ENCODE measurements around the gene C3orf70.

The C3orf70 gene

GRCh38 chr3:185131602-185132256, 21.1 kb downstream of the C3orf70 start:
- ChIA-PET POLR2A (no interaction called here), CTCF (interaction anchor here (1.1 kb wide), 1 partner anchor 14 kb away, joined by 3 read pairs; no protein-coding TSS in a partner anchor)
- WGBS (ENCODE audit: insufficient coverage), result 100% methylated on average over 1 of the region's 2 CpGs
- Histone ChIP-seq H3K27me3 (replicated peaks in 2 of 5; ENCODE audit: control insufficient read depth in 4 of 5, insufficient read depth in 5 of 5, low read length in 4 of 5) (no peaks in the 10 kb centered on the region), H3K4me1 (ENCODE audit: control extremely low read depth in 1 of 4, control insufficient read depth in 4 of 4, insufficient read depth in 4 of 4, low read length in 3 of 4) (no peaks in the 10 kb centered on the region), H3K4me3 (ENCODE audit: control insufficient read depth in 1 of 7, extremely low read depth in 1 of 7, insufficient read depth in 4 of 7, low read depth in 2 of 7, low read length in 6 of 7) (no peak overlapping the region), H3K36me3 (ENCODE audit: control insufficient read depth in 4 of 4, insufficient read depth in 4 of 4, low read length in 3 of 4) (no peaks in the 10 kb centered on the region), H3K9me3 (ENCODE audit: control extremely low read depth in 1 of 5, control insufficient read depth in 4 of 5, insufficient read depth in 2 of 5, low read depth in 1 of 5, low read length in 4 of 5) (no peaks in the 10 kb centered on the region), H3K27ac (ENCODE audit: insufficient read depth in 1 of 2, low read depth in 1 of 2, low read length in 2 of 2, poor library complexity in 1 of 2, severe bottlenecking in 2 of 2) (no peak overlapping the region)
- DNase-seq, result no peak

DNA sequence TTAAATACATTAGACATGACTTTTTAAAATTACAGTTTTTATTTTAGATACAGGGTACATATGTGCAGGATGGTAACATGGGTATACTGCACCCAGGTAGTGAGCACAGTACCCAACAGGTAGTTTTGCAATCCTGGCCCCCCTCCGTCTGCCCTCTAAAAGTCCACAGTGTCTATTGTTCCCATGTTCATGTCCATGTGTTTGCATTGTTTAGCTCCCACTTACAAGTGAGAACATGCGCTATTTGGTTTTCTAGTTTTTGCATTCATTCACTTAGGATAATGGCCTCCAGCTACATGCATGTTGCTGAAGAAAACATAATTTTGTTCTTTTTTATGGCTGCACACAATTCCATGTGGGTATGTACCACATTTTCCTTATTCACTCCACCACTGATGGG, 23.8 kb downstream of the C3orf70 start:
- Histone ChIP-seq H3K27ac (ENCODE audit: insufficient read depth in 1 of 2, low read depth in 1 of 2, low read length in 2 of 2, poor library complexity in 1 of 2, severe bottlenecking in 2 of 2) (no peak overlapping the region), H3K27me3 (replicated peaks in 2 of 5; ENCODE audit: control insufficient read depth in 4 of 5, insufficient read depth in 5 of 5, low read length in 4 of 5) (no peaks in the 10 kb centered on the region), H3K9me3 (ENCODE audit: control extremely low read depth in 1 of 5, control insufficient read depth in 4 of 5, insufficient read depth in 2 of 5, low read depth in 1 of 5, low read length in 4 of 5) (no peaks in the 10 kb centered on the region), H3K4me3 (ENCODE audit: control insufficient read depth in 1 of 7, extremely low read depth in 1 of 7, insufficient read depth in 4 of 7, low read depth in 2 of 7, low read length in 6 of 7) (no peak overlapping the region), H3K36me3 (ENCODE audit: control insufficient read depth in 4 of 4, insufficient read depth in 4 of 4, low read length in 3 of 4) (no peaks in the 10 kb centered on the region), H3K4me1 (ENCODE audit: control extremely low read depth in 1 of 4, control insufficient read depth in 4 of 4, insufficient read depth in 4 of 4, low read length in 3 of 4) (no peaks in the 10 kb centered on the region)
- 100% methylated on average over 2 of the region's 2 CpGs for WGBS (ENCODE audit: insufficient coverage)
- ChIA-PET CTCF (no interaction called here), POLR2A (no interaction called here)
- no peak for DNase-seq

GRCh38 chr3:185126201-185126600, 26.7 kb downstream of the C3orf70 start:
- DNase-seq, result no peak
- H3K27me3 ChIP-seq (replicated peaks in 2 of 5; ENCODE audit: control insufficient read depth in 4 of 5, insufficient read depth in 5 of 5, low read length in 4 of 5), result no peaks in the 10 kb centered on the region
- no CpG with 5 or more reads among the region's 3 CpGs for WGBS (ENCODE audit: insufficient coverage)
- no peaks in the 10 kb centered on the region for H3K9me3 ChIP-seq (ENCODE audit: control extremely low read depth in 1 of 5, control insufficient read depth in 4 of 5, insufficient read depth in 2 of 5, low read depth in 1 of 5, low read length in 4 of 5)
- ChIA-PET POLR2A (no interaction called here), CTCF (no interaction called here)
- H3K4me1 ChIP-seq (ENCODE audit: control extremely low read depth in 1 of 4, control insufficient read depth in 4 of 4, insufficient read depth in 4 of 4, low read length in 3 of 4), result no peaks in the 10 kb centered on the region
- H3K36me3 ChIP-seq (ENCODE audit: control insufficient read depth in 4 of 4, insufficient read depth in 4 of 4, low read length in 3 of 4), result no peaks in the 10 kb centered on the region
- H3K27ac ChIP-seq (ENCODE audit: insufficient read depth in 1 of 2, low read depth in 1 of 2, low read length in 2 of 2, poor library complexity in 1 of 2, severe bottlenecking in 2 of 2), result no peak overlapping the region
- H3K4me3 ChIP-seq (ENCODE audit: control insufficient read depth in 1 of 7, extremely low read depth in 1 of 7, insufficient read depth in 4 of 7, low read depth in 2 of 7, low read length in 6 of 7), result no peak overlapping the region

- H3K27ac ChIP-seq (ENCODE audit: insufficient read depth in 1 of 2, low read depth in 1 of 2, low read length in 2 of 2, poor library complexity in 1 of 2, severe bottlenecking in 2 of 2), result no peak overlapping the region
- CTCF ChIA-PET, result no interaction called here
- no peak for DNase-seq
- no peaks in the 10 kb centered on the region for H3K4me1 ChIP-seq (ENCODE audit: control extremely low read depth in 1 of 4, control insufficient read depth in 4 of 4, insufficient read depth in 4 of 4, low read length in 3 of 4)
- no peak overlapping the region for H3K4me3 ChIP-seq (ENCODE audit: control insufficient read depth in 1 of 7, extremely low read depth in 1 of 7, insufficient read depth in 4 of 7, low read depth in 2 of 7, low read length in 6 of 7)
- H3K36me3 ChIP-seq (ENCODE audit: control insufficient read depth in 4 of 4, insufficient read depth in 4 of 4, low read length in 3 of 4), result no peaks in the 10 kb centered on the region
- H3K9me3 ChIP-seq (ENCODE audit: control extremely low read depth in 1 of 5, control insufficient read depth in 4 of 5, insufficient read depth in 2 of 5, low read depth in 1 of 5, low read length in 4 of 5), result no peaks in the 10 kb centered on the region
- H3K27me3 ChIP-seq (replicated peaks in 2 of 5; ENCODE audit: control insufficient read depth in 4 of 5, insufficient read depth in 5 of 5, low read length in 4 of 5), result peaks cover 0 to 3% (median 0%) of the 10 kb centered on the region in 5 experiments
- WGBS (ENCODE audit: insufficient coverage), result no CpG with 5 or more reads among the region's 3 CpGs
- POLR2A ChIA-PET, result no interaction called here
Measured at GRCh38 chr3:185120126-185120525, 32.7 kb downstream of the C3orf70 start.

- H3K4me1 ChIP-seq (ENCODE audit: control extremely low read depth in 1 of 4, control insufficient read depth in 4 of 4, insufficient read depth in 4 of 4, low read length in 3 of 4), result no peaks in the 10 kb centered on the region
- no peak overlapping the region for H3K4me3 ChIP-seq (ENCODE audit: control insufficient read depth in 1 of 7, extremely low read depth in 1 of 7, insufficient read depth in 4 of 7, low read depth in 2 of 7, low read length in 6 of 7)
- ChIA-PET CTCF (no interaction called here), POLR2A (no interaction called here)
- H3K27me3 ChIP-seq (replicated peaks in 2 of 5; ENCODE audit: control insufficient read depth in 4 of 5, insufficient read depth in 5 of 5, low read length in 4 of 5), result peaks cover 0 to 3% (median 0%) of the 10 kb centered on the region in 5 experiments
- no peaks in the 10 kb centered on the region for H3K36me3 ChIP-seq (ENCODE audit: control insufficient read depth in 4 of 4, insufficient read depth in 4 of 4, low read length in 3 of 4)
- no peaks in the 10 kb centered on the region for H3K9me3 ChIP-seq (ENCODE audit: control extremely low read depth in 1 of 5, control insufficient read depth in 4 of 5, insufficient read depth in 2 of 5, low read depth in 1 of 5, low read length in 4 of 5)
- DNase-seq, result no peak
- H3K27ac ChIP-seq (ENCODE audit: insufficient read depth in 1 of 2, low read depth in 1 of 2, low read length in 2 of 2, poor library complexity in 1 of 2, severe bottlenecking in 2 of 2), result no peak overlapping the region
Measured at GRCh38 chr3:185115371-185115770, 37.5 kb downstream of the C3orf70 start.

- H3K36me3 ChIP-seq (ENCODE audit: control insufficient read depth in 4 of 4, insufficient read depth in 4 of 4, low read length in 3 of 4), result no peaks in the 10 kb centered on the region
- ChIA-PET CTCF (no interaction called here), POLR2A (no interaction called here)
- H3K27me3 ChIP-seq (replicated peaks in 2 of 5; ENCODE audit: control insufficient read depth in 4 of 5, insufficient read depth in 5 of 5, low read length in 4 of 5), result peaks cover 0 to 3% (median 0%) of the 10 kb centered on the region in 5 experiments
- no peaks in the 10 kb centered on the region for H3K9me3 ChIP-seq (ENCODE audit: control extremely low read depth in 1 of 5, control insufficient read depth in 4 of 5, insufficient read depth in 2 of 5, low read depth in 1 of 5, low read length in 4 of 5)
- H3K27ac ChIP-seq (ENCODE audit: insufficient read depth in 1 of 2, low read depth in 1 of 2, low read length in 2 of 2, poor library complexity in 1 of 2, severe bottlenecking in 2 of 2), result no peak overlapping the region
- no peak for DNase-seq
- no peak overlapping the region for H3K4me3 ChIP-seq (ENCODE audit: control insufficient read depth in 1 of 7, extremely low read depth in 1 of 7, insufficient read depth in 4 of 7, low read depth in 2 of 7, low read length in 6 of 7)
- H3K4me1 ChIP-seq (ENCODE audit: control extremely low read depth in 1 of 4, control insufficient read depth in 4 of 4, insufficient read depth in 4 of 4, low read length in 3 of 4), result no peaks in the 10 kb centered on the region
- no CpG with 5 or more reads among the region's 4 CpGs for WGBS (ENCODE audit: insufficient coverage)
Measured at GRCh38 chr3:185114756-185115155, 38.1 kb downstream of the C3orf70 start.

GRCh38 chr3:185112186-185112585, 40.7 kb downstream of the C3orf70 start:
- DNase-seq, result no peak
- H3K36me3 ChIP-seq (ENCODE audit: control insufficient read depth in 4 of 4, insufficient read depth in 4 of 4, low read length in 3 of 4), result no peaks in the 10 kb centered on the region
- ChIA-PET CTCF (no interaction called here), POLR2A (no interaction called here)
- no peaks in the 10 kb centered on the region for H3K27me3 ChIP-seq (replicated peaks in 2 of 5; ENCODE audit: control insufficient read depth in 4 of 5, insufficient read depth in 5 of 5, low read length in 4 of 5)
- H3K4me3 ChIP-seq (ENCODE audit: control insufficient read depth in 1 of 7, extremely low read depth in 1 of 7, insufficient read depth in 4 of 7, low read depth in 2 of 7, low read length in 6 of 7), result no peak overlapping the region
- no peak overlapping the region for H3K27ac ChIP-seq (ENCODE audit: insufficient read depth in 1 of 2, low read depth in 1 of 2, low read length in 2 of 2, poor library complexity in 1 of 2, severe bottlenecking in 2 of 2)
- 100% methylated on average over 2 of the region's 5 CpGs for WGBS (ENCODE audit: insufficient coverage)
- no peaks in the 10 kb centered on the region for H3K9me3 ChIP-seq (ENCODE audit: control extremely low read depth in 1 of 5, control insufficient read depth in 4 of 5, insufficient read depth in 2 of 5, low read depth in 1 of 5, low read length in 4 of 5)
- H3K4me1 ChIP-seq (ENCODE audit: control extremely low read depth in 1 of 4, control insufficient read depth in 4 of 4, insufficient read depth in 4 of 4, low read length in 3 of 4), result no peaks in the 10 kb centered on the region

All from common myeloid progenitor, CD34-positive (primary cell).